ENCODE data around the gene STX16. TPM values are rescaled to one million over a fixed set of nuclear protein-coding genes. Genes with fewer than 3 reads are reported as not detected.

The STX16 gene
- total and polyA plus RNA-seq, 9 of the 15 experiments (the other 6 are each of a cell fraction or from before 2014, with no cell fraction given) = 4.4 to 43.5 (median 14.7) TPM

GRCh38 chr20:58700121-58700821 is 49.2 kb downstream of the STX16 start:
- ATAC-seq = no peak
- in situ Hi-C loops (cut with MboI) (no loop called here), intact Hi-C loops (cut with micrococcal nuclease) (no loop called here)
- POLR2A ChIA-PET = interaction anchor here (0.5 to 1.5 kb wide), 3 partner anchors 13 to 242 kb away, joined by 3 to 4 read pairs (median 3); no protein-coding TSS in a partner anchor
- FAIRE-seq = no peak
- Histone ChIP-seq H3K79me2 (ENCODE audit: control insufficient read depth, insufficient read depth, low read length) (no peaks in the 10 kb centered on the region), H3K36me3 (ENCODE audit: control insufficient read depth, insufficient read depth, low read length) (no peaks in the 10 kb centered on the region; the same call in 2 of the 3 replicates), H3K27me3 (ENCODE audit: control insufficient read depth in 2 of 2, insufficient read depth in 2 of 2, low read length in 2 of 2) (no peaks in the 10 kb centered on the region), H3K4me3 (no peak overlapping the region), H2AFZ (ENCODE audit: low read depth, low read length) (no peak overlapping the region), H3K4me2 (ENCODE audit: insufficient read depth, low read length) (no peak overlapping the region), H3K4me1 (replicated peaks in 1 of 2; ENCODE audit: control insufficient read depth in 2 of 2, insufficient read depth in 2 of 2, low read length in 2 of 2) (peaks cover 3 to 31% of the 10 kb centered on the region in 2 experiments; a peak in 3 of 5 replicates), H3K27ac (ENCODE audit: extremely low read depth, low read depth, low read length) (no peak overlapping the region), H4K20me1 (replicated peaks; ENCODE audit: control insufficient read depth, insufficient read depth, low read length) (no peaks in the 10 kb centered on the region), H3K9me3 (replicated peaks; ENCODE audit: control insufficient read depth, insufficient read depth, low read depth, low read length) (no peaks in the 10 kb centered on the region), H3K9ac (ENCODE audit: insufficient read depth in 1 of 2, low read depth in 2 of 2, low read length in 2 of 2) (peak overlapping the region in 1 of 2 experiments; percentile 26; a peak in 1 of 4 replicates), H3K9me1 (ENCODE audit: control insufficient read depth, insufficient read depth, low read length) (peaks cover 6% of the 10 kb centered on the region)
- no peak for DNase-seq (ENCODE audit: extremely low read depth in 1 of 4, low spot score in 3 of 4)
- no TSS peak for BruUV-seq (replicated peaks)
- TF ChIP-seq NFXL1 (CRISPR knock-in tag; IDR thresholded peaks at IDR 0.05) (no peak), NFATC3 (IDR thresholded peaks at IDR 0.05) (no peak), BRD4 (IDR thresholded peaks at IDR 0.05) (no peak), BRF2 (IDR thresholded peaks at IDR 0.05; ENCODE audit: borderline replicate concordance, insufficient read depth, insufficient read length) (no peak), STAG1 (CRISPR knock-in tag; IDR thresholded peaks at IDR 0.05; ENCODE audit: borderline replicate concordance) (no peak), CBX5 (IDR thresholded peaks at IDR 0.05; ENCODE audit: borderline replicate concordance, low read depth) (no peak), ETS1 (conservative IDR thresholded peaks at IDR 0.05; ENCODE audit: control insufficient read depth, low read depth, low read length) (no peak), ZHX1 (conservative IDR thresholded peaks at IDR 0.05; ENCODE audit: low read length) (no peak), HDAC3 (IDR thresholded peaks at IDR 0.05; ENCODE audit: borderline replicate concordance, partially characterized antibody) (no peak)
- TF ChIP-seq, protein P1, sequence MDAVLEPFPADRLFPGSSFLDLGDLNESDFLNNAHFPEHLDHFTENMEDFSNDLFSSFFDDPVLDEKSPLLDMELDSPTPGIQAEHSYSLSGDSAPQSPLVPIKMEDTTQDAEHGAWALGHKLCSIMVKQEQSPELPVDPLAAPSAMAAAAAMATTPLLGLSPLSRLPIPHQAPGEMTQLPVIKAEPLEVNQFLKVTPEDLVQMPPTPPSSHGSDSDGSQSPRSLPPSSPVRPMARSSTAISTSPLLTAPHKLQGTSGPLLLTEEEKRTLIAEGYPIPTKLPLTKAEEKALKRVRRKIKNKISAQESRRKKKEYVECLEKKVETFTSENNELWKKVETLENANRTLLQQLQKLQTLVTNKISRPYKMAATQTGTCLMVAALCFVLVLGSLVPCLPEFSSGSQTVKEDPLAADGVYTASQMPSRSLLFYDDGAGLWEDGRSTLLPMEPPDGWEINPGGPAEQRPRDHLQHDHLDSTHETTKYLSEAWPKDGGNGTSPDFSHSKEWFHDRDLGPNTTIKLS (IDR thresholded peaks at IDR 0.05; ENCODE audit: borderline replicate concordance, low read depth) = no peak
- TF ChIP-seq, protein P2, sequence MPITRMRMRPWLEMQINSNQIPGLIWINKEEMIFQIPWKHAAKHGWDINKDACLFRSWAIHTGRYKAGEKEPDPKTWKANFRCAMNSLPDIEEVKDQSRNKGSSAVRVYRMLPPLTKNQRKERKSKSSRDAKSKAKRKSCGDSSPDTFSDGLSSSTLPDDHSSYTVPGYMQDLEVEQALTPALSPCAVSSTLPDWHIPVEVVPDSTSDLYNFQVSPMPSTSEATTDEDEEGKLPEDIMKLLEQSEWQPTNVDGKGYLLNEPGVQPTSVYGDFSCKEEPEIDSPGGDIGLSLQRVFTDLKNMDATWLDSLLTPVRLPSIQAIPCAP (CRISPR knock-in tag; IDR thresholded peaks at IDR 0.05; ENCODE audit: borderline replicate concordance) = no peak
- CTCF ChIA-PET (ENCODE audit: low intra/inter-chr PET ratio) = no interaction called here
- WGBS (ENCODE audit: insufficient coverage, low coverage, missing lambda C conversion rate) = 47% methylated on average over 11 of the region's 11 CpGs
